Measurements from ENCODE around the gene SLC17A7.

GRCh38 chr19:49474542-49474924 lies 33.2 kb upstream of the SLC17A7 start:
- TF ChIP-seq CTCF (IDR thresholded peaks at IDR 0.05) (no peak), POLR2AphosphoS5 (IDR thresholded peaks at IDR 0.05) (no peak)
